Measurements from ENCODE around the gene KDM3B. TPM values are rescaled to one million over a fixed set of nuclear protein-coding genes. Genes with fewer than 3 reads are reported as not detected.
A peak's percentile ranks its signal among the peaks of the same experiment; 100 is the strongest.

KDM3B gene
- total RNA-seq, 6 experiments from 2014 or later = 13.7 to 19.7 (median 18.3) TPM

GRCh38 chr5:138340008-138340407 lies 12.5 kb upstream of the KDM3B start:
- Histone ChIP-seq H3K36me3 (peaks cover 0 to 36% (median 7%) of the 10 kb centered on the region in 4 donors), H3K4me3 (no peak overlapping the region), H3K27me3 (no peaks in the 10 kb centered on the region), H3K9me3 (no peaks in the 10 kb centered on the region), H3K4me1 (peaks cover 0 to 13% (median 4%) of the 10 kb centered on the region in 4 donors), H3K27ac (no peak overlapping the region)
- TF ChIP-seq CTCF (IDR thresholded peaks at IDR 0.05) (no peak), POLR2A (IDR thresholded peaks at IDR 0.05) (no peak)
- no peak for ATAC-seq
- DNase-seq = no peak
- intact Hi-C loops (cut with DNase I) = no loop called here
- WGBS (ENCODE audit: insufficient coverage, low coverage, low lambda C conversion rate, missing lambda C conversion rate) = 94% methylated on average over 3 of the region's 3 CpGs

GRCh38 chr5:138344887-138345622 lies 7.4 kb upstream of the KDM3B start:
- H3K27ac ChIP-seq = no peak overlapping the region
- no peak overlapping the region for H3K4me3 ChIP-seq
- intact Hi-C loops (cut with DNase I) = no loop called here
- ATAC-seq (peak in 1 of 4 donors; percentile 35), DNase-seq (no peak)
- WGBS (ENCODE audit: insufficient coverage, low coverage, low lambda C conversion rate, missing lambda C conversion rate) = 98% methylated on average over 19 of the region's 32 CpGs
- TF ChIP-seq CTCF (IDR thresholded peaks at IDR 0.05) = no peak
- TF ChIP-seq POLR2A (IDR thresholded peaks at IDR 0.05) = no peak
- H3K27me3 ChIP-seq = no peaks in the 10 kb centered on the region
- H3K36me3 ChIP-seq = peaks cover 0 to 60% (median 14%) of the 10 kb centered on the region in 4 donors
- no peaks in the 10 kb centered on the region for H3K9me3 ChIP-seq
- peaks cover 0 to 1% (median 0%) of the 10 kb centered on the region in 4 donors for H3K4me1 ChIP-seq

- Histone ChIP-seq H3K4me1 (no peaks in the 10 kb centered on the region), H3K27ac (no peak overlapping the region), H3K4me3 (no peak overlapping the region), H3K36me3 (peaks cover 0 to 51% (median 13%) of the 10 kb centered on the region in 4 donors), H3K27me3 (no peaks in the 10 kb centered on the region), H3K9me3 (no peaks in the 10 kb centered on the region)
- intact Hi-C loops (cut with DNase I) = no loop called here
- no peak for DNase-seq
- TF ChIP-seq CTCF (IDR thresholded peaks at IDR 0.05) (no peak), POLR2A (IDR thresholded peaks at IDR 0.05) (no peak)
- 80% methylated on average over 3 of the region's 14 CpGs for WGBS (ENCODE audit: insufficient coverage, low coverage, low lambda C conversion rate, missing lambda C conversion rate)
- ATAC-seq = no peak
Observed at GRCh38 chr5:138346889-138347288, 5.6 kb upstream of the KDM3B start.

GRCh38 chr5:138349852-138350562 lies 2.5 kb upstream of the KDM3B start:
- WGBS (ENCODE audit: insufficient coverage, low coverage, low lambda C conversion rate, missing lambda C conversion rate) = no CpG with 5 or more reads among the region's 1 CpG
- H3K4me3 ChIP-seq = no peak overlapping the region
- no peak overlapping the region for H3K27ac ChIP-seq
- no peaks in the 10 kb centered on the region for H3K9me3 ChIP-seq
- TF ChIP-seq POLR2A (IDR thresholded peaks at IDR 0.05) = no peak
- no peak for TF ChIP-seq CTCF (IDR thresholded peaks at IDR 0.05)
- ATAC-seq = no peak
- peaks cover 0 to 11% (median 4%) of the 10 kb centered on the region in 4 donors for H3K4me1 ChIP-seq
- peaks cover 0 to 24% (median 8%) of the 10 kb centered on the region in 4 donors for H3K36me3 ChIP-seq
- no peaks in the 10 kb centered on the region for H3K27me3 ChIP-seq
- no peak for DNase-seq
- intact Hi-C loops (cut with DNase I) = no loop called here
